CD4-positive, alpha-beta T cell treated with Interleukin-1 beta for 1 hour (primary cell): ENCODE data around the gene PREP.

Source experiments
- DNase-seq, 2 donors: peaks; one replicate each; pipeline ENCODE4 v3.0.0-alpha.2; 2020 to 2022

PREP gene

DNA sequence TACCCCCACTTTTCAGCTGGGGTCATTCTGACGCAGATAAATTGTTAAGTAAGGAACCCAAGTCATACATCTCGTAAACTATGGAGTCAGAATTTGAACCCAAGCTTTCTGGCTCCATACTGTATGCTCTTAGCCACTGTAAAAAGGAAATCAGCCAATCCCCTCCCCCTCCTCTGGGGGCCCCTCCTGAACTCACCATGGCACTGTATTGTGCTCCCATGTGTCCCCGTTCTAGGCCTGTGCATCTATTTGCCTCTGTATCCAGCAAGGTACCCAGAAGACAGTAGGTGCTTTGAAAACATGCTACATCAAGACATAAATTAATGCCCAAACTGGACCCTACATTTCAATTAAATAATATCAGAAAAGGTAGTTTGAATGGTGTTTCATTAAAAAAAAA is 98.5 kb downstream of the PREP start:
- DNase-seq, result no peak

DNA sequence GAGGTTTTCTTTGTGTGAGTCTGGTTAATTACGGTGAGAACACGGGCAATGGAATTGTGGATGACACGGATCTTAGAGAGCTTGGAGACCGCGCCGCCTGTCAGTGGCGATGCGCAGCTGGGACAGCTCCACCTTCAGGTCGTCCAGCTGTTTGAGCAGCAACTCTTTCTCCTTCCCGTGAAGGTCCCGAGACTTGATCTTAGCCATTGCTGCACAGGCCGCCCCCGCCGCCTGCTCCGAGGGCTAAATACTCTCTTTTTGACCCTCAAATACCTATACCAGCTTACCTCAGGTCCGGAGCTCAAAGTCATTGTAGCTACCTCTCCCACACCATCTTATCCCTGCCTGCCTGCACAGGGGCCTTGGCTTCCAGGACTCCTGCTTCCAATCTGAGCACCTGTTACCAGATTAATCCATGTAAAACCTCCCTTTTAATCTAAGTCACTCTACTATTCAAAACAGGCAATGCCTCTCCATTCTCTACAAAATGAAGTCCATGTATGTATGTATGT is 100.2 kb downstream of the PREP start:
- DNase-seq, result no peak

DNA sequence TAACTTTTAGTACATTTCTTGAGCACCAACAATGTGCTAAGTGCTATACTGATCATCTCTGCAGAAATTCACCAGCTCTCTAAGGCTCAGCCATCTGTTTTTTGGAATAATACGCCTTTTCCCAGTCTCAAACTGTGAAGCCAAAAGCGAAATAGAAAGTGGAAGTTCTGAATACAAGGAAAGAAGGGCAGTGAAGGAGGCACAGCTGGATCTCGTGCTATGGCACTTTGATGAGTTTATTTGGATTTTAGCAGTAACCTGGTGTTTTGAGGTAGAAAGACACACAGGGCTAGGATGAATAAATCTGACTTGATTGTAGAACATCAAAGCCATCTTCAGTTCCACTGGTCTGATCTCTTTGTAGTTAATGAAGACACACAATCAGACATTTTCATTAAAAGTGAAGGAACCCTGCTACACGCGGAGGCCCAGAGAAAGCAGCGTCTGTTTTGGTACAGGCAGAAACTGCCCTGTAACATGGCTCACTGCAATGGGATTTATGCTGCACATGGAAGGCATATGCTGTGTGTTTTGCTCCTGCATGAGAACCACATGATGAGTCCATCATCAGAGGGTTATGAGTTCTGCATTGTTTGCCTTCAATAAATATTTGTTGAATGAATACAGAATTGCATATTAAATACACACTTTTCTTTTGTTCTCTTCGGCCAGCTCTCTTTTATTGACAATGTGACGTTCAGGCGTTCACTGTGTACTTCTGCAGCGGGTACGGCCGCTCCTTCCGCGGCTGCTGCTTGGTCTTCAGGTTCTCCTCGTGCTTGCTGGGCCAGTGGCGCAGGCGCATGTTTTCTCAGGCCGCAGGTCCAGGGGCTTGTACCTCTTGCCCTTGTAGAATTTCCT is 100.9 kb downstream of the PREP start:
- no peak for DNase-seq

GRCh38 chr6:105301072-105301503 is 101.8 kb downstream of the PREP start:
- DNase-seq, result no peak

DNA sequence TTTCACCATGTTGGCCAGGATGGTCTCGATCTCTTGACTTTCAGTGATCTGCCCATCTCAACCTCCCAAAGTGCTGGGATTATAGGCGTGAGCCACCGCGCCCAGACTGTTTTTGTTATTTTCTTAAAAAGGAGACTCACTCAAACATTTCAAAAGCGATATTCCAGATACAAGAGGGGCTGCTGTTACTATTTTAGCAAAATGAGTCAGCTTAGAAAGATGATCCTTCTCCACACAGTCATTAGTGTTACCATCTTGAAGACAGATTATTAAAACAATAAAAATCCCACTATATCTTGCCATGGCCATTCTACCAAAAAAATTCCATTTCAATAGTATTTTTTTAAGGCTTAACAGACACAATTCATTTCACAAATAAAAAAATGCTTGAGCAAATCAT is 102.8 kb downstream of the PREP start:
- no peak for DNase-seq

DNA sequence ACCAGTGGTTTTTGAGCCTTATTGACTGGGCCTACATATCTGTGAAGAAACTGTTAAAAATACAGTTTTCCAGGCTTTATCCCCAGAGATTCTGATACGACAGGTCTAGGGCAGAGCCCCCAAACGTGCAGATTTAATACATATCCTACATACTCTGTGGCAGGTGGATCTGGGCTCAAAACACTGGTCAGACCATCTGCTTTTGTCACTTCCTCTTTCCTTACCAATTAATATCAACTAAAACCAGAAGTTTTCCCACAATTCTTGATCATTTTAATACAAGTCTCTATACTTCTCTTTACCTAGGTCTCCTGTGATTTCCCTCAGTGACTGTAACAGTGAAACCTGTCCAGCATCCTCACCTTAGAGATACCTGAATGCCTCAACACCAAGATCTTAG is 108.8 kb downstream of the PREP start:
- no peak for DNase-seq

- peak in 1 of 2 donors; percentile 0 for DNase-seq
These were observed 110.1 kb downstream of the PREP start for GRCh38 chr6:105292689-105293339.

- no peak for DNase-seq
These were observed 111.4 kb downstream of the PREP start for GRCh38 chr6:105291525-105291924.

- DNase-seq, result no peak
These were observed 120.0 kb downstream of the PREP start for GRCh38 chr6:105282631-105283585.

GRCh38 chr6:105280033-105280432 is 122.8 kb downstream of the PREP start:
- no peak for DNase-seq

GRCh38 chr6:105279463-105279862 is 123.4 kb downstream of the PREP start:
- DNase-seq, result no peak

DNA sequence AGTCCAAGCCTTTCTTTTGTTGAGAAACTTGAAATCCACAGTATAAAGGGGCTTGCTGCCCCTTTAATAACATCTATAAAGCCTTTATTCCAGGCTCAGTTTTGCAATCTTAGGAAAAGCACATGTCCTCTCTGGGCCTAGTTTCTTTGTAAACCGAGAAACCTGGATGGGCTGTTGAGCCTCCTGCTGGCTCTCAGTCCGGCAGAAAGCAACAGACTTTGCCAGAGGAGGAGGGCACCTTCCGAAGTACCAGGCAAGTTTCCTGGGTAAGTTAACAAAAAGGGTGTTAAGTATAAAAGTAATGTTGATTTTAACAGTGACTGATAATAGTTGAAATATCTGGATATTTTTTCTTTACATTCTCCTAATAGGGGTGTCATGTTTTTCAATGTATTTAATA is 124.1 kb downstream of the PREP start:
- no peak for DNase-seq

- DNase-seq, result no peak
These were observed 124.8 kb downstream of the PREP start for GRCh38 chr6:105278035-105278434.

GRCh38 chr6:105276374-105276773 is 126.5 kb downstream of the PREP start:
- DNase-seq, result no peak

GRCh38 chr6:105275542-105275941 is 127.3 kb downstream of the PREP start:
- DNase-seq, result no peak

GRCh38 chr6:105274678-105275077 is 128.2 kb downstream of the PREP start:
- DNase-seq, result no peak

DNA sequence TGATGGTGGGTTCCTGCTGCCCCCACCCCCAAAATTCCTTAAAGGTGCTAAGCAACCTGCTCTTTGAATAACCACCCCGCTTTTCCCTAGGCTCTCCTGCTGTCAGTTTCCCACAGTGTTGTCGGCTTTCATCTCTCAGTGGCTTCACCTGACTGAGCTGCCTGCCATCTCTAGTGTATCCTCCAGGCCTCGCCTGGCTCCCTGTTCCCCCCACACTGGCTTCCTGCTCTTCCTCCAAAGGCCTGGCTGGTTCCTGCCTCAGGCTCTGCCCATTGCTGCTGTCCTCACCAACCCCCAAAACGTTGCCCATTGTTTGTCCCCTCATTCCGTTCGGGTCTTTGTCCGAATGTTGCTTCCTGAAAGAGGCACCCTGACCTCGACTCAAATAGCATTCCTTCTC is 129.3 kb downstream of the PREP start:
- DNase-seq, result no peak

GRCh38 chr6:105272786-105273185 is 130.1 kb downstream of the PREP start:
- no peak for DNase-seq

- DNase-seq, result no peak
These were observed 132.4 kb downstream of the PREP start for GRCh38 chr6:105270511-105270910.

GRCh38 chr6:105269390-105269789 is 133.5 kb downstream of the PREP start:
- DNase-seq, result no peak

DNA sequence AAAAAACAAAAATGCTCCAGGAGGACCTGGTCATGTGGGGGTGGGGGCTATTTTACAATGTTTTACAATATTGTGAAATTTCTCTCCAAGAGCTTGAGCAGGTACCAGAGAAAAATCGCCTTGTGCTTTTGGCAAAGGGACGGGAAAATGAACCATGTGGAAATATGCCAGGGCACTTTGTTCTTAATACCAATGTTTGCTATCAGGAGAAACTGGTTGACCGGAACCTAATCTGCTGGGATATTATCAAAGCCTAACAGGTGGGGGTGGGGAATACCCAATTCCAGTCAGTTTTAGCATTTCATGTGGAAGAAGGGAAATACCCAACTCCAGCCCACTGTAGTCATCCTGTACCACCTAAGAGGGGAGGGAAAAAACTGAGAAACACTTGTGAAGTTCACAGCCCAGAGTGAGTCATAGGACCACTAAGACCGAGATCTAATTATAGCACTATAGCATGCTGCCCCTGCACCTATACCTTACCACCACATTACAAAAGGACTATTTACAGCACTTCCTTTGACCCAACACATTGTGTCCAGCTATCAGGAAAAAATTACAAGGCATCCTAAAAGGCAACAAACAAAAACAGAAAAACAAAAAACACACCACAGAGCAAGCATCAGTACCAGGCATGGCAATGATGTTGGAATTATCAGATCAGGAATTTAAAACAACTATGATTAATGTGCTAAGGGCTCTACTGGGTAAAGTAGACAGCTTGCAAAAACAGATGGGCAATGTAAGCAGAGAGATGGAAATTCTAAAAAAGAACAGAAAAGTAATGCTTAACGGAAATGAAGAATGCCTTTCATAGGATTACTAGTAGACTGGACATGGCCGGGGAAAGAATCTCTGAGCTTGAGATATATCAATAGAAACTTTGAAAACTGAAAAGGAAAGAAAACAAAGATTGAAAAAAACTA is 138.9 kb downstream of the PREP start:
- DNase-seq, result no peak
